ENCODE data around the gene MAN1C1.
A peak's percentile ranks its signal among the peaks of the same experiment; 100 is the strongest.

The MAN1C1 gene

DNA sequence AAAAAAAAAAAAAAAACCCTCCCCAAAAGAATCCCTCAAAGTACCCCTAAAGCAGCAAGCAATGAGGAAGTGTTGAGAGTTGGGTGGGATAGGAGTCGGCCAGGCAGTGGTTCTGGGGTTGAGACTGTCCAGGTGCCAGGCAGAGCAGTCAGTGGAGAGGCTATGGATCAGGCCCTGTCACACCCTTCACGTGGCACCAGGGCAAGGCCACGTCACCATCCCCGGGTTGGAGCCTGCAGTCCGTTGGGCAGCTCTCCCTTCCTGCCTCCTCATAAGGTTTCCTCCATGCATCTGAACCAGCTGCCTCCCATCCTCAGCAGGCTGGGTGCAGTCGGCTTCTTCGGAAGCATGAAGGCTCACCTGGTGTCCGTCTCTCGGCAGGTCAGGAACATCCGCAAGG, 146.9 kb downstream of the MAN1C1 start:
- DNase-seq (ENCODE audit: low read depth in 2 of 2), result no peak

DNA sequence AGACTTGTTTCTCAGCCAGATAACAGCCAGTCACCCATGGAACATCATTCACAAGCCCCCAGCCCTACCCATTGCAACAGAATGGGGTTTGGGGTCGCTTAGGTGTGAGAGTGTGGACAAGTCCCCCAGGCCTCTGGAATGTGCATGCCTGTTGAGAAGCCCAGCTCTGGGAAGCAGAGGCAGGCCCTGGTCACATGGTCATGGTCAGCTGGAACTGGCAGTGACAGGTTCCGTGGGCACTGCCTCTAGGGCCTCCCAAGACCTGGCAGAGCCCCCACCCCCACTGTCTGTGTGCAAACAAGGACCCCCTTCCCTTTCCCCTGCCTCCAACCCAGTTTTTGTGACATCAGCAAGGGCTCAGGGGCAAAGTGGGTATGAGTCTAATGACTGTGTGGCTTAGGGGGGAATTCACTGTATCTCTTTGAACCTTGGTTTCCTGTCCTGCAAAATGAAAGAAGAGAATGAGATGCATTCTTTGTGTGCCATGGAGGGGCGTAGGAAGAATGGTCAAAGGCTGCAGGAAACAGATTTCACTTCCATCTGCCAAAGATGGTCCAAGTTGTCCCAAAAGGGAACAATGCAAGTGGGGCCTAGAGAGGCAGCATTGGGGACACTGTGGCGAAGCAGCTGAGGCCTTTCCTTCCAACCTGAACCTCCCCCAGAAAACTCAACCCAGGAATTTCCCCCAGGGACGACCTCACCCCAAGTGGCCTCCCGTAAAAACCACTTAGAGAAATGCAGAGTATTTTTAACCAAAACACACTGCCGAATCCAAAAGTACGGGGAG, 148.7 kb downstream of the MAN1C1 start:
- DNase-seq (ENCODE audit: low read depth in 2 of 2), result no peak

DNA sequence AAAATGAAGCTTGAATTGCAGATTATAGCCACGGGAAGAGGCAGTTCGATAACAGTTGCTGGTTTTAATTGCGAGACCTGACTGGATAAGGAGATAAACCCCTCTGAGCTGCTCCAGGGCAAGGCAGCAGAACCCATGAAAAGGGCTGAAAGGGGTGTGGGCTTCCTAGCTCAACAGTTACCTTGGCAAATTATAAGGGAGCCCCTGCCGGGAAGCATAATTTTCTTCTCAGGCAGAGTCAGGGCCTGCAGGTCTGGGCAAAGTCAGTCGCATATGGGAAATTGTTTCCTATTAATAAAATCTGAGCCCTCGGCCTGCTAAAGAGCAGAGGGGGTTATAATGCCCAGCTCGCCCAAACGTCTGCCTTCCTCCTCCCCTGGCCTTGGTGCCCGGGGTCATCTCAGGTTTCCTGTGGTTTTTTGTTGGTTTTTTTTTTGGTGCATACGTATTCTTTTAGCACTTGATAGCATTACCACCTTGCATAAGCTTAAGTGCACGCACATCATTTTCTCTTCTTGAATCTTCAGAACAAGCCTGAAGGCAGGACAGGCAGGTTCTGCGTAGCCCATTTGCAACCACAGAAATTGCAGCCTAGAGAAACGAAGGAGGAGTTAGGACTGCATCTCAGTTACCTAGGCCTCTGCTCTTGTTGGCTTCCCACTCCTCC, 149.5 kb downstream of the MAN1C1 start:
- no peak for DNase-seq (ENCODE audit: low read depth in 2 of 2)

DNA sequence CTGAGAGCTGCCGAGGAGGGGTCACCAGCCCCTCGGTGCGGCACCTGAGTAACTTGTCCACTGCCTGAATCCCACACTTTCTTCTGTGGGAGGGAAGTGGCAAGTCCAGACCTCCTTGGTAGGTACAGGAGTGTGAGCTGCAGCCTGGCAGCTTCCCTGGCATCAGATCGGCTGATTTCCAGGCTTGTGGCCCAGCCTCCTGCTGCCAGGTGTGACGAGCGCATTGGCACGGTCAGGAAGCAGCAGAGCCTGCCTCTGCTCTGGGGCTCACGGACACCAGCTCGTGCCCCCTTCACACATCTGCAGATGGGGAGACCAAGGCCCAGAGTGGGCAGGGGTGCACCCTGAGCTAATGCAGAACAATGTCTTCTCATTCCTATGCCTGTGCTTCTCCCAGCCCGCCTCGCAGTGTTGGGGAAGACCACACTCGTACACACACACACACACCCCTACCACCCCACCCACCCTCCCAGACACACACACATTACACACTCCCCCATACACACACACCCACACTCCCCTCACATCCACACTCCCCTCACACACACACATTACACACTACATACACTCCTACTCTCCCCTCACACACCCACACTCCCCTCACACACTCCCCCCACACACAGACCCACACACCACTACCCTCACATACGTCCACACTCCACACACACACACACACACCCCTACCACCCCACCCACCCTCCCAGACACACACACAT, 150.3 kb downstream of the MAN1C1 start:
- no peak for DNase-seq (ENCODE audit: low read depth in 2 of 2)

DNA sequence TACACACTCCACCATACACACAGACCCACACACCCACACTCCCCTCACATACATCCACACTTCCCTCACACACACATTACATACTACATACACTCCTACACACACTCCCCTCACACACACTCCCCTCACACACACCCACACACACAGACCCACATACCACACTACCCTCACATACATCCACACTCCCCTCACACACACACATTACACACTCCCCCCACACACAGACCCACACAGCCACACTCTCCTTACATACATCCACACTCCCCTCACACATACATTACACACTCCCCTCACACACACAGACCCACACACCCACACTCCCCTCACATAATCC, 150.8 kb downstream of the MAN1C1 start:
- no peak for DNase-seq (ENCODE audit: low read depth in 2 of 2)

DNA sequence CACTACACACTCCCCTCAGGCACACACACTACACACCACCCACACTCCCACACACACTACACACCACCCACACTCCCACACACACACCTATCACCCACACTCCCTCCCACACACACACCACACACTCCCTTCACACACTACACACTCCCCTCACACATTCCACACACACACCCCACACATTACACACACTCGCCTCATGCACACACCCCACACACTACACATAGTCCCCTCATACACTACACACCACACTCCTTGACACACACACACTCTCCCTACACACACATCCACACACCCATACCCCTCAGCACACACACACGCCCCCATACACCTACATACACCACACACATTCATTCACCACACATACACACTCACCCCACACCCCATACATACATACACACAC, 152.4 kb downstream of the MAN1C1 start:
- DNase-seq (ENCODE audit: low read depth in 2 of 2), result no peak

DNA sequence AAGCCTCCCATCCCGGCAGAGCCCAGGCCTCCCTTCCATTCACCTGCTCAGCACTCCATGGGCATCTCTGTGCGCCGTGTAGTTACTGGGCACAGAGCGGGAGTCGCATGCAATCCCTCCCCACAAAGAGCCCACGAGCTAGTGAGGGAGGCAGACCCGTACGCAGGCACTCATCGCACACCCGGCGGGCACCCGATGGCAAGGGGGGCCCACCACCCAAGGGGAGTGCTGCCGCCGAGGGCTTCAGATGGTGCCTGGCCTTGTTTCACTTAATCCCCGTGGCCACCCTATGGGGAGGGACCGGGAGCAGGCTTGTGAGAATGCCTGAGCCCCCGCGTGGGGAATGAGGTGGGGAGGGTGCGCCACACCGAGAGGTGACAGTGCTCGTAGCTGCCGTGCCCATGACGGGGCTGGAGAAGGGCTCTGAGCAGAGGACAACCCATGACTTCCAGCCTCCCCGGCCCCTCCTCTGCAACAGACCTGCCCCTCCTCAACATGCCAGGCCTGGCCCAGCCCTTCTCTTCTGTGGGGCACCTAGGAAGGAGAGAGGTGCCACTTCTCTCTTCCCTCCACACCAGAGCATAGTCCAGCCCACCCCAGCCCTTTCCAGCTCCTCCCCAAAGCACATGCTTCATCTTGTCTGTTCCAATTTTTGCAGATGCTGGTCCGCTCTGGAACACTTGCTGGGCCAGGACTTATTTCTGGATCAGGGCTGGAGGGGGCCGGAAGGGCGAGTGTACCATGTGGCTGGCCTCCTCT, 153.2 kb downstream of the MAN1C1 start:
- no peak for DNase-seq (ENCODE audit: low read depth in 2 of 2)

DNA sequence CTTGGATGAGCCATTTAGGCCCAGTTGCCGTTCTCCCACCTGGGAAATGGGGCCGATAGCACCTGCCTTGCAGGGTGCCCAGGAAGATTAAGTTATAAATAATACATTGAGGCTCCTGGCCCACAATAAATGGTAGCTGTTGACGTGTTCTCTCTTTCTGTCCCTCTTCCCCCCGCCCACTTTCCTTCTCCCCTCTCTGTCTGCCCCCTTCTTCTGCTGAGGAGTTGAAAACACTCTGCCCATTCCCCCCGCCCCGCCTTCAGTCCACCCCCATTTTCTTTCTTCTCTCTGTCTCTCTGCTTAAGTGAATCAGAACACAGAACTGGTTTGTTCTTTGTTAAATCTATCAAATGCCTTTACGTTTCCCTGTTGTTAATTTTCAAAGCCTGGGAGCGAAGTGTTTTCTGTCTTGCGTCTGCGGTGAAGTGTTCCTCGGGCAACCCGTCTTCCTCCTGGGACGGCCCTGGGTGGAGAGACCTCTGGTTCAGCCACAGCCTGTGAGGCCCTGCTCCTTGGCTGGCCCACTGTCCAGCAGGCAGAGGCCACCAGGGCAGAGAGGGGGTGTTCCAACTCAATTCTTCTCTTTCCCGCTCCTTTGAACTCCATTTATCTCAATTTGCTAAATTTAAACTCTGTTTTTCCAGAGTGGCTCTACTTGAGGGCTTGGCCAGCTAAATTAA, 154.1 kb downstream of the MAN1C1 start:
- no peak for DNase-seq (ENCODE audit: low read depth in 2 of 2)

DNA sequence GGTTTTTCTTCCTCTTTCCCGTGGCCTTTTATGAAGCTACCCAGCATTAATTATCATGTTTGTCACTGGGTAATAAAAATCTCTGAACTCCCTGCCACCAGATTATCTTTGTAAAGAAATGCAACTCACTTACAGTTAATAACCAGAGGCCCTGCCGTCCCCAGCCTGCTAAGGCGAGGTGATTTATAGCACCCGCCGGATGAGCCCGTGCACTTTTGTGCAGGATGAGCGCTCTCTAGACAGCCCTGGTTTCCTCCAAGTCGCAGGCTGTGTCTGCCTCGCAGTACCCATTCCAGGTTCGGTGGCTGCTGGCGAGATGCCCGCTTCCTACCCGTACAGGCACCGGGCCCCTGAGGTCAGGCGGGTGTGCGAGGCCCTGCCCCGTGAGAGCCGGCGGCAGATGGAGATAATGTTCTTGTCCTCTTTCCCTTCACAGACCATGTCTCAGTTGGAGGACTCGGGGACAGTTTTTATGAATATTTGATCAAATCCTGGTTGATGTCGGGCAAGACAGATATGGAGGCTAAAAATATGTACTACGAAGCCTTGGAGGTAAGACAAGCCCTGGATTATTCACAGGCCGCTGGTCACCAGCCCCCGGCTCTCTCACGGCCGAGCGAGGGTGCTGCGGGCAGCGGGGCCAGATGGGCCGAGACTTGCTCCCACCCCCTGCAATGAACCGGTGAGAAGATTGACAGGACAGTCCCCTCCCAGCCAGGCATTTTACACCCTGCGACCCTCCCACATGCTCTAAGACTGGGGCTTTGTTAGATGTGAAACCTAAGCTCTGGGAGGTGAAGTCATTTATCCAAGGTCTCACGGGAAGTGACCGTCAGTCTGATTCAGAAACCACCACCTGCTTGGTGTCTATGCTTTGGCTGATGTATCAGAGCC, 154.9 kb downstream of the MAN1C1 start:
- DNase-seq (ENCODE audit: low read depth in 2 of 2), result no peak

DNA sequence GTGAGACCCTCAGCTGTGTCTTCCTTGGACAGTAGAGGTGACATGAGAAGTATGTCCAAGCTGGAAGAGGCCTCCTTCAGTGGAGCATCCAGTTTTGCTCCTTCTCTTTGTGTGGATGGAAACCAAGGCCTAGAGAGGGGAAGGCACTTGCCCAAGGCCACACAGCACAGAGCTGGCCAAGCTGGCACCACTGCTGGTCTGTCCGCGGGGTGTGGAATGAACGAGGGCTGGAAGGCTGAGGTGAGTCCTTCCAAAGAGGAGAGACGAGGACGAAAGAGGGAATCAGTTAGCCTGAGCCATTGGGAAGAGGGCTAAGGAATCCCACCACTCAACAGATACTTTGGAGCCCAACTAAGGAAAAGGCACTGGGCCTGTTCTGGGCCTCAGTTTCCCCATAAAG, 155.6 kb downstream of the MAN1C1 start:
- no peak for DNase-seq (ENCODE audit: low read depth in 2 of 2)

DNA sequence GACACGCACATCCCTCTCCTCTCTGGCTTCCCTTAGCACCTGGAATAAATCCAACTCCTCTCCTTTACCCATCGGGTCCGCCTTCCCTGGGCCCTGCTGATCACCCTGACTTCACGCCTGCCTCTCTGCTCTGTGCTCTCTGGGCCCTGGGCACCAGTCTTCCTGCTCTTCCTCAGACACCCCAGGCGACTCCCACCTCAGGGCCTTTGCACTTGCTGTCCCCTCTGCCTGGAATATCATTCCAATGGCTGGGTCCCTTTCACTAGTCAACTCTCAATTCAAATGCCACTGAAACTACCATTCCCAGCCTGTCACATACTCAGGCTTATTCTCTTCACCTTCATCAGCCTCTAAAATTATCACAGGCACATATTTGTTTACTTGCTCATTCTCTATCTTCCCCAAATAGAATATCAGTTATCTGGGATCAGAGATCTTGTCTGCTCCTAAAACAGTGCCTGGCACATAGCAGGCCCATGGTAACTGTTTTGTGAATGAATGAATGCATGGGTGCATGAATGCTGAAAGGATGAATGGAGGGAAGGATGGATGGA, 156.2 kb downstream of the MAN1C1 start:
- no peak for DNase-seq (ENCODE audit: low read depth in 2 of 2)

DNA sequence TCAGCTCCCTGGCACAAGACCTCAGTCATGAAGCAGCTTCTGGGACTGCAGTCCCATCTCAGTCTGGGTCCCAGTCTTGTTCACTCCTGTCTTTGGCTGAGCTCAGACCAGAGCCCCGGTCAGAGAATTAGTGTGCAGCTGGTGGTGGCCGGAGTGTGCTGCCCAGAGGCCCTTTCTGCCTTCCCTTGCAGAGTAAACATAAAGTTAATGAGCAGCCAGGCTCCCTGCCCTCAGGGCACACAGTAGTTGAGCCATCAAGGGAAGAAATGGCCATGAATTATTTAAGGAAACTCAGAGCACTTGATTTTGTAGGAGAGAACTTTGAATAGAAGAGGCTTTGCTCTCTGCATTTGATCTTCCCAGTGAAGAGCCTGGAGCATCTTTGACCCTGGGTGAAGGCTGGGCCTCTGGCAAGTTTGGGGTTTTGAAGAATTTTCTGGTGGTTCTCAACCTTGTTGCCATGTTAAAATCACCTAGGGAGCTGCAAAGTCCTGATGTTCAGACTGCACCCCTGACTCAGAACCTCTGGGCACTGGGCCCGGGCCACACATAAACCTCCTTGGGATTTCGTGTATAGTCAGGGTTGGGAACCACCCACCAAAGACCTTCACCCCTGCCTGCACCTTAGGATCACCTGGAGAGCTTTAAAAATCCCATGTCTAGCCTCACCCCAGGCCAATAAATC, 157.0 kb downstream of the MAN1C1 start:
- DNase-seq (ENCODE audit: low read depth in 2 of 2), result no peak

DNA sequence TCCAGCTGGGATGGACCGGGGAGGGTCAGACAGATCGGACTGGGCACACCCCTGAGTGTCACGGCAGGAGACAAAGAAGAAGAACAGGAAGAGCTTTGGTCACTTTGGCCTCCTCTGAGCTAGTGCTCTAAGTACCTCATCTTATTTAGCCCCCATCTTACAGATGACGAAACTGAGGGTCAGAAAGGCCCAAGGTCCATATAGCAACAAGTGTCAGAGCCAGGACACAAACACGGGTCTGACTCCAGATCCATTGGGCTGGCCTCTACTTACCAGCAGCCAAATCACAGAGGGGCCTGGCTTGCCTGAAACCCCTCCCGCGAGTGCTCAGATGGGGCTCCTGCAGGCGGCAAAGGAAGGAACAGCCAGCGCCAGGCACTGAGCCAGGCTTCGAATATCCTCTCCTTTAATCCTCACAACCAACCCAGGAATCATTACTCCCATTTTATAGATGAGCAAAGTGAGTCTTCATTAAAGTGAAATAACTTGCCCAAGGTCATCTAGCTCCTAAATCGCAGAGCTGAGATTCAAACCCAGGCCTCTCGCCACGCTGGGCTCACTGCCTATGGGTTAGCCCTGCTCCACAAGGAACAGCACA, 157.7 kb downstream of the MAN1C1 start:
- no peak for DNase-seq (ENCODE audit: low read depth in 2 of 2)

DNA sequence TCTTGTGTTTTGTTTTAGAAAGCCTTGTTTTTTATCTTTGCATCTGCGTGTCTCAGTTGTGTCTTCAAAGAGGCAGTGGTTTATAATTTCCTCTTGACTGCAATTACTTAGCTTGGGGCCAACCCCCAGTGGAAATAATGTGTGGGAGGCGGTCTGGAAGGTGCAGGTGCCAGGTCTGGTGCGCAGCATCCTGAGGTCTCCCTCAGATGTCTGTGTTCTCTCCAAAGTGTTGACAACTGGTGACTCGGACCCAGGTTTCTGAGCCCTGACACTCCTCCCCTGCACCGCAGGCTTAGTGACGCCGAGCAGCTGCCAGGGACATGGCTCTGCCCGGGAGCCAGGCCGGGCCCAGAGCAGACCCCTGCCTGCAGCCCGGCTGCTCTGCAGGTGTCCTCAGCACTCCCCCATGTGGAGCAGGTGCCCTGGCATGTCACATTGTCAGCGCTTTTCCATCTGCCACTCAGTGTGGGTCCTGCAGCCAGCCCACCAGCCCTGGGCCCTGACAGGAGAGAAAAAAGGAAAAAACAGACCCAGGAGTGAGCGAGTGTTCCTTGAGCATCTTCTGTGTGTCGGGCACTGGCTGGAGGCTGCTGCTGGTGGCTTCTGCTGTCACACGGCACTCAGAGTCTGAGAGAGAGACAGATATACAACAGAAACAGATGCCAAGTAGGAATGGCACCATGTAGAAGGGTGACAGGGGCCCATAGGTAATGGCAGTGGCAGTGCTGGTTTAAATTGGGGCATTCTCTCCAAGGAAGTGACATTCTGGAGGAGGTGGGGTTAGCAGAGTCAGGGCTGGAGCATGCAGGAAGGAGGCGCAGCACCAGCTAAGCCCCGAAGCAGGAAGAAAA, 158.6 kb downstream of the MAN1C1 start:
- peak; percentile 55 to 72 for DNase-seq (ENCODE audit: low read depth in 2 of 2)

DNA sequence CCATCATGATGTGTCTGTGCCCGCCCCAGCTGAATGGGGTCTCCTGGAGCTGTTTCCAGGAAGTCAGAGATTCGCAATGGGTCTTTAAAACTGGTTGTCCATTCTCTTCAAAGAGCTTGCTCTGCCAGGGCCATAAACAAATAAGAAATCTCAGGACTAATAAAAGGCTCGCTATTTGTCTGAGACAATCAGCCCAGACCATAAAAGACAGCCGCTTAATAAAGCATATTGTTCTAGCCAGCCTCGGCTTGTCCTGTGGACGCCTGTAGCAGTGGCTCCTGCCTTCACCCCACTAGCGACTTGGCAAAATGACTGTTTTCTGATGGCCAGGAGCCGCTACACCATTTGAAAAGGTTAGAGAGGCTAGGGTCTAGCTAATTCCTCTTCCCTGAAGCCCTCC, 162.8 kb downstream of the MAN1C1 start:
- DNase-seq (ENCODE audit: low read depth in 2 of 2), result no peak

DNA sequence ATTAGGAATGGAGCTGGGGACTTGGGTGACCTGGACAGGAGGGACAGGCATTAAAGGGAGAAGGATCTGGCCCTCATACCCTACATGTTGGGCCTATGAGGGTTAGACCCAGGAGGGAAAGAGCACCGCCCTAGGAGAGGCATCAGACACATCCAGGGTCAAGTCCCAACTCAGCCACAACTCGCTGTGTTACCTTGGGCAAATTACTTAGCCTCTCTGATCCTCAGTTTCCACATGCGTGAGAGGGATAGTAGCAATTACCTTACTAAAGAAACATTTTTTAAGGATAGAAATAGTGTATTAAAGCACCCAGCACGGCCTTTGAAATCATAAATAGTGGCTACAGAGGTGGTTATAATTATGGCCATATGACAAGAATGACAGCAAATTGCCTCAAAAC, 163.3 kb downstream of the MAN1C1 start:
- DNase-seq (ENCODE audit: low read depth in 2 of 2), result no peak

DNA sequence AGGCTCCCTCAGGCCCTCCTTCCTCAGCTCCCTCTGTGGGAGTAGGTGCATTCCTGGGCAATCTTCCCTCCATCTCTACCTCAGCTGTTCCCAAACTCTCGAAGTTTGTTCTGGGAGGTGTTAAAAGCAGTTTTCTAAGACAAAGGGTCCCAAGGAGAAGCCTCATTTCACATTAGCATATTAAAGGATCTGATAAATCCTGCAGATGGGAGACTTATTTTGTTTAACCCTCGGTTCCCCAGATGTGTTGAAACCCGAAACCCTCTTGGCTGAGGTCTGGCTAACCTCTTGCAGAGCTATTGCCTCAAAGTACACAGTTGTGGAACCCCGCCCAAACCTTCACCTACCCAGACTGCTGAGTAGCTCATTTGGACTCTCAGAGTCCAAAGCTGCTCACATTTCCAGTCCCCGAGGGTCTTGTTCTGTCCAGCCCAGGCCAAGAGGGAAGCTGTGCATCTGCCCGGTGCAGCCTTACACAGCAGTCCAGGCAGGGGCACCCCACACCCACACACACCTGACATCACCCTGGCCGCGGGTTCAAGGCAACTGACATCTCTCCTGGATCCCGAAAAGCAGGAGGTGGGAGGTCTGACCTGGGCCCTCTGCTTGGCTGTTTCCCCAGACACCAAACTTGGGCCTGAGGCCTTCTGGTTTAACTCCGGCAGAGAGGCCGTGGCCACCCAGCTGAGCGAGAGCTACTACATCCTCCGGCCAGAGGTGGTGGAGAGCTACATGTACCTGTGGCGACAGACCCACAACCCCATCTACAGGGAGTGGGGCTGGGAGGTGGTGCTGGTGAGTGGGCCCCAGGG, 163.9 kb downstream of the MAN1C1 start:
- DNase-seq (ENCODE audit: low read depth in 2 of 2), result no peak

DNA sequence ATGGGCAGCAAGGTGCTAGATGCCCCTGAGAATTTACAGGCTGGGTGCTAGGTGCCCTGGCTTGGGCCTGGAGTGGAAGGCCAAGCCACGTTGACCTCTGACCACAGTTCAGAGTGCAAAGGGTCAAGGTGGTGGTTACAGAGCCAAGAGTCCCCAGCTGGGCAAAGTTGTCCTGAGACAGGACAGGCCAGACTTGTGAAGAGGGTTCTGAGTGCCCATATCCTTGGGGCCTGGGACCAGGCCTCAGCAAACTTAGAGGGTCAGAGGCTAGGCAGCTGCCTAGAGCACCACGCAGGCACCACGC, 164.5 kb downstream of the MAN1C1 start:
- no peak for DNase-seq (ENCODE audit: low read depth in 2 of 2)

Data from stimulated activated CD4-positive, alpha-beta T cell treated with anti-CD3 and anti-CD28 coated beads, Interleukin-1b, Interleukin-23, amount 100 ng/mL, for 4 hours (primary cell).